A673 (cell line): ENCODE results near the gene ACOXL. TPM values are rescaled to one million over a fixed set of nuclear protein-coding genes. Genes with fewer than 3 reads are reported as not detected.

Source experiments
- BruUV-seq: library from RNA; stranded (reverse); fragments of 400-500 nt; replicated peaks from 2 replicates; lab custom pipeline; 2021; lab: Mats Ljungman, UMichigan
- CTCF ChIA-PET: fragments of 300-600 bp; sonication (Branson Sonifier 250); formaldehyde crosslinking; loops from one replicate; lab custom pipeline; 2022; ENCODE audit warnings: antibody characterized with exemption; lab: Charles Lee
- POLR2A ChIA-PET: fragments of 300-600 bp; sonication (Branson Sonifier 250); formaldehyde crosslinking; loops from one replicate; lab custom pipeline; 2022; ENCODE audit warnings: antibody characterized with exemption; ENCODE audit not compliant: low non-redundant PET; lab: Charles Lee
- DNase-seq: peaks from one replicate; pipeline ENCODE4 v3.0.0-alpha.2; 2015; ENCODE audit warnings: low spot score
- H3K27ac ChIP-seq: fragments of 200-600 bp; sonication (generic); 2 replicates; pipeline ENCODE4 v1.5.1; 2016; ENCODE audit warnings: mixed run types, low read depth, mild to moderate bottlenecking, mixed read lengths, antibody characterized with exemption, low read length; ENCODE audit not compliant: poor library complexity, severe bottlenecking
- H3K27me3 ChIP-seq: fragments of 200-600 bp; sonication (generic); replicated peaks from 2 replicates; pipeline ENCODE4 v1.6.1; 2017; ENCODE audit warnings: mixed run types, low read depth, mild to moderate bottlenecking, mixed read lengths, antibody characterized with exemption, low read length; ENCODE audit not compliant: insufficient read depth, poor library complexity
- H3K36me3 ChIP-seq: fragments of 200-600 bp; sonication (generic); 2 replicates; pipeline ENCODE4 v1.6.1; 2016; ENCODE audit warnings: mixed run types, mild to moderate bottlenecking, mixed read lengths, antibody characterized with exemption, low read length; ENCODE audit not compliant: insufficient read depth, poor library complexity, severe bottlenecking
- H3K4me1 ChIP-seq: fragments of 200-600 bp; sonication (generic); 2 replicates; pipeline ENCODE4 v1.6.1; 2017; ENCODE audit warnings: mixed run types, mild to moderate bottlenecking, mixed read lengths, antibody characterized with exemption, low read length; ENCODE audit not compliant: insufficient read depth, poor library complexity, severe bottlenecking
- H3K4me3 ChIP-seq: fragments of 200-600 bp; sonication (generic); 2 replicates; pipeline ENCODE4 v1.5.1; 2016; ENCODE audit warnings: low read depth, mixed run types, mild to moderate bottlenecking, mixed read lengths, low read length; ENCODE audit not compliant: poor library complexity, severe bottlenecking
- H3K9me3 ChIP-seq: fragments of 200-600 bp; sonication (generic); 2 replicates; pipeline ENCODE4 v1.6.1; 2016; ENCODE audit warnings: mixed run types, low read depth, mild to moderate bottlenecking, mixed read lengths, antibody characterized with exemption, low read length; ENCODE audit not compliant: poor library complexity, severe bottlenecking
- EZH2 ChIP-seq: fragments of 200-600 bp; sonication (generic); IDR thresholded peaks from 2 replicates; pipeline ENCODE4 v1.6.1; 2017; ENCODE audit warnings: borderline replicate concordance, low read depth, mild to moderate bottlenecking, mixed read lengths, antibody characterized with exemption, low read length; ENCODE audit not compliant: poor library complexity, severe bottlenecking
- intact Hi-C: fragments of 100-400 bp; cut with micrococcal nuclease; formaldehyde crosslinking; loops from one replicate; pipeline ENCODE4 v1.10.0; 2022; ENCODE audit not compliant: unreplicated experiment
- total RNA-seq: library from RNA; stranded (reverse); gene quantifications from 2 replicates; pipeline ENCODE4 v1.2.3, GENCODE V29; 2021
- TF ChIP-seq, protein P1 (sequence below): fragments of 300-800, 200-600 bp; sonication (generic); conservative IDR thresholded peaks from 2 replicates; pipeline ENCODE4 v1.5.1; 2017; ENCODE audit warnings: low read depth, mild to moderate bottlenecking, antibody characterized with exemption, low read length, moderate library complexity, mixed read lengths

Gene ACOXL
- total RNA-seq, 1 experiment from 2014 or later = not detected

GRCh38 chr2:111121028-111121827 is 388.9 kb downstream of the ACOXL start:
- intact Hi-C loops = no loop called here
- Histone ChIP-seq H3K4me3 (peak overlapping the region; percentile 60), H3K27ac (peak overlapping the region; percentile 69), H3K27me3 (peaks cover 6% of the 10 kb centered on the region), H3K9me3 (no peaks in the 10 kb centered on the region), H3K4me1 (peaks cover 6% of the 10 kb centered on the region), H3K36me3 (peaks cover 13% of the 10 kb centered on the region)
- no TSS peak for BruUV-seq
- POLR2A ChIA-PET = no interaction called here
- CTCF ChIA-PET = interaction anchor here (0.6 to 1.4 kb wide), 3 partner anchors 9 to 578 kb away, joined by 3 to 8 read pairs (median 3); no protein-coding TSS in a partner anchor
- TF ChIP-seq, protein P1, sequence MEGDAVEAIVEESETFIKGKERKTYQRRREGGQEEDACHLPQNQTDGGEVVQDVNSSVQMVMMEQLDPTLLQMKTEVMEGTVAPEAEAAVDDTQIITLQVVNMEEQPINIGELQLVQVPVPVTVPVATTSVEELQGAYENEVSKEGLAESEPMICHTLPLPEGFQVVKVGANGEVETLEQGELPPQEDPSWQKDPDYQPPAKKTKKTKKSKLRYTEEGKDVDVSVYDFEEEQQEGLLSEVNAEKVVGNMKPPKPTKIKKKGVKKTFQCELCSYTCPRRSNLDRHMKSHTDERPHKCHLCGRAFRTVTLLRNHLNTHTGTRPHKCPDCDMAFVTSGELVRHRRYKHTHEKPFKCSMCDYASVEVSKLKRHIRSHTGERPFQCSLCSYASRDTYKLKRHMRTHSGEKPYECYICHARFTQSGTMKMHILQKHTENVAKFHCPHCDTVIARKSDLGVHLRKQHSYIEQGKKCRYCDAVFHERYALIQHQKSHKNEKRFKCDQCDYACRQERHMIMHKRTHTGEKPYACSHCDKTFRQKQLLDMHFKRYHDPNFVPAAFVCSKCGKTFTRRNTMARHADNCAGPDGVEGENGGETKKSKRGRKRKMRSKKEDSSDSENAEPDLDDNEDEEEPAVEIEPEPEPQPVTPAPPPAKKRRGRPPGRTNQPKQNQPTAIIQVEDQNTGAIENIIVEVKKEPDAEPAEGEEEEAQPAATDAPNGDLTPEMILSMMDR = no peak
- TF ChIP-seq EZH2 = no peak
- DNase-seq = peak; percentile 64

DNA sequence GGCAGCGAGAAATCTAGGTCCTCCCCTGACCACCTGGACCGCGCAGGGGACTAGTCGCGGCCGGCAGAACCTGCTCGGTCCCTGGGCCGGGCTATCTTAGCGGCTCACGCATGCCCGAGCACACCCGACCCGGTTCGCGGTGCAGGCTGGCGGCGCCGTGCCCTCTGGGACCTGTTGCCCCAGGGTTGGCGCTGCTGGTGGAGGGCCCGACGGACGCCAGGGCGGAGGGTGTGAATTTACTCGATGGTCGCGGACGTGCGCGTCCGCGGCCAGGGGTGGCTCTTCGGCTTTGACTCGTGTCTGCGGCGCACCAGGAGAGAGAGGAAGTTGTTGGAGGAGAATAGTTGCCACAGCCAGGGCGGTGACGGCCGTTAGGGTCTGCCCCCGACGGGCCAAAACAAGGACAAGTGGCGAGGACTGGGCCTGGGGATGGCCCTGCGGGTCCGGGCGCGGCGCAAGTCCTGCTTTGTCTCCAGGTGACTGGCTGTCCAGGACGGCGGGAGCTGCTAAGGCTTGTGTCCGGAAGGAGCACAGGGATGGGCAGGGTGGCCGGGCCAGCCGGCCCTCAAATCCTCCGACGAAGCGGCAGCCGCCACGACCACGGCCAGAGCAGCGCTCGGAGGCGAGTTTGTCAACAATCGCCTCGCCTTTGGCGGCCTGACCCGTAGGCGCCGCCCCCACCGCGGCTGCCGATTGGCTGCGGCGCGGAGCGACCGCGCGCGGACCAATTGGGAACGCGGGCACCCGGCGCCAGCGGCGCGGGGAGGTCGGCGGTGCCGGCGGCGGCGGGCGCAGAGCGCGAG is 389.7 kb downstream of the ACOXL start:
- peak; percentile 93 for DNase-seq
- no peaks in the 10 kb centered on the region for H3K9me3 ChIP-seq
- H3K27me3 ChIP-seq = no peaks in the 10 kb centered on the region
- POLR2A ChIA-PET = no interaction called here
- H3K36me3 ChIP-seq = peaks cover 17% of the 10 kb centered on the region
- peaks cover 6% of the 10 kb centered on the region for H3K4me1 ChIP-seq
- peak overlapping the region; percentile 60 for H3K4me3 ChIP-seq
- no TSS peak for BruUV-seq
- peak overlapping the region; percentile 69 for H3K27ac ChIP-seq
- CTCF ChIA-PET = no interaction called here
- intact Hi-C loops = no loop called here
- TF ChIP-seq EZH2 = no peak
- TF ChIP-seq, protein P1 = no peak

GRCh38 chr2:111122631-111123421 is 390.5 kb downstream of the ACOXL start:
- Histone ChIP-seq H3K4me1 (peaks cover 2% of the 10 kb centered on the region), H3K27ac (peak overlapping the region; percentile 63), H3K36me3 (peaks cover 17% of the 10 kb centered on the region), H3K9me3 (no peaks in the 10 kb centered on the region), H3K27me3 (no peaks in the 10 kb centered on the region), H3K4me3 (peak overlapping the region; percentile 60)
- TF ChIP-seq, protein P1 = no peak
- TF ChIP-seq EZH2 = no peak
- no TSS peak for BruUV-seq
- DNase-seq = peak; percentile 62
- CTCF ChIA-PET = no interaction called here
- POLR2A ChIA-PET = no interaction called here
- intact Hi-C loops = no loop called here
